ENCODE results near the gene RAB31.

Gene RAB31

DNA sequence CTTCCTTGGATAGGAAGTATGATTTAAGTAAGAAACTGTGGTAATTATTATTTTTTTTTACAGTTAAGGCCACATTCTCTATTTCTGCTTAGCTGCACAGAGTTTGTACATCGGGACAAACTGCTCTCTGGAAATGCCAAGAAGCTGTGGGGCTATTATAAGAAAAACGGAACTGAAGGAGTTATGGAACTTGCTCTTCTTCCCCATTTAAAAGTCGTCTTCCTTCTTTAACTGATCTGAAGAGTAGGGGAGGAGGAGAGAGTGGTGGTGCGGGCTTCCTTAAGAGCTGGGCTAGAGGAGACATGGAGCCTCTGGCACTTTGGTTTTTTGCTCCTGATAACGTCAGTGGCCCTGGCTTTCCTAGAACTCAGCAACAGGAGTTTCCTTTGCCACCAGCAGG, 54.4 kb downstream of the RAB31 start:
- Histone ChIP-seq H2AFZ (ENCODE audit: low read depth, low read length) (no peak overlapping the region), H3K36me3 (ENCODE audit: insufficient read depth, low read length) (no peaks in the 10 kb centered on the region), H3K27ac (ENCODE audit: low read length) (no peak overlapping the region), H3K4me2 (ENCODE audit: insufficient read depth, low read length) (no peak overlapping the region), H3K79me2 (ENCODE audit: insufficient read depth, low read length) (no peaks in the 10 kb centered on the region), H3K4me1 (ENCODE audit: insufficient read depth, low read length) (no peaks in the 10 kb centered on the region), H3K27me3 (ENCODE audit: insufficient read depth, low read length, poor library complexity) (no peaks in the 10 kb centered on the region), H3K9ac (ENCODE audit: low read depth, low read length) (no peak overlapping the region), H4K20me1 (ENCODE audit: insufficient read depth, low read length) (no peaks in the 10 kb centered on the region), H3K9me3 (ENCODE audit: insufficient read depth, low read length, severe bottlenecking) (no peaks in the 10 kb centered on the region), H3K4me3 (ENCODE audit: low read depth in 1 of 2, low read length in 2 of 2) (no peak overlapping the region)
- ATAC-seq (ENCODE audit: insufficient read depth, low read depth), result no peak
- DNase-seq, result no peak
- no peak for TF ChIP-seq EZH2 (IDR thresholded peaks at IDR 0.05; ENCODE audit: borderline replicate concordance, low read depth, low read length, severe bottlenecking)
- TF ChIP-seq, protein P1, sequence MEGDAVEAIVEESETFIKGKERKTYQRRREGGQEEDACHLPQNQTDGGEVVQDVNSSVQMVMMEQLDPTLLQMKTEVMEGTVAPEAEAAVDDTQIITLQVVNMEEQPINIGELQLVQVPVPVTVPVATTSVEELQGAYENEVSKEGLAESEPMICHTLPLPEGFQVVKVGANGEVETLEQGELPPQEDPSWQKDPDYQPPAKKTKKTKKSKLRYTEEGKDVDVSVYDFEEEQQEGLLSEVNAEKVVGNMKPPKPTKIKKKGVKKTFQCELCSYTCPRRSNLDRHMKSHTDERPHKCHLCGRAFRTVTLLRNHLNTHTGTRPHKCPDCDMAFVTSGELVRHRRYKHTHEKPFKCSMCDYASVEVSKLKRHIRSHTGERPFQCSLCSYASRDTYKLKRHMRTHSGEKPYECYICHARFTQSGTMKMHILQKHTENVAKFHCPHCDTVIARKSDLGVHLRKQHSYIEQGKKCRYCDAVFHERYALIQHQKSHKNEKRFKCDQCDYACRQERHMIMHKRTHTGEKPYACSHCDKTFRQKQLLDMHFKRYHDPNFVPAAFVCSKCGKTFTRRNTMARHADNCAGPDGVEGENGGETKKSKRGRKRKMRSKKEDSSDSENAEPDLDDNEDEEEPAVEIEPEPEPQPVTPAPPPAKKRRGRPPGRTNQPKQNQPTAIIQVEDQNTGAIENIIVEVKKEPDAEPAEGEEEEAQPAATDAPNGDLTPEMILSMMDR (IDR thresholded peaks at IDR 0.05; ENCODE audit: borderline replicate concordance, extremely low read depth, low read length, poor library complexity, severe bottlenecking), result no peak

DNA sequence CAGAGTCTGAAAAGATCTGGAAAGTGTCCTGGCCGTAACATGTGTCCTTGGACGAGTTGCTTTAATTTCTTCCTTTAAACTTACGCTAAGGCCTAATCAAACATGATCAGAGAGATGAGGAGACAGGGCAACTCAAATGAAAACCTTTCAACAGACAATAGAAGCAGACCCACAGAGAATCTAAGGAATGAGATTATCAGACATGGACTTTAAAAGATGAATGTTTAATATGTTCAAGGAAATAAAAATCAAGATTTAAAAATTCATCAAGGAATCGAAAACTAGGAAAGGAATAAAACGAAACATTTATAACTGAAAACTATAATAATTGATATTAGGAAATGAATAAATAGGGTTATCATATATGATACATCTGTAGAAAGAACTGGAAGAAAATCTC, 55.1 kb downstream of the RAB31 start:
- H3K4me2 ChIP-seq (ENCODE audit: insufficient read depth, low read length), result no peak overlapping the region
- TF ChIP-seq, protein P1 (IDR thresholded peaks at IDR 0.05; ENCODE audit: borderline replicate concordance, extremely low read depth, low read length, poor library complexity, severe bottlenecking), result no peak
- no peak for TF ChIP-seq EZH2 (IDR thresholded peaks at IDR 0.05; ENCODE audit: borderline replicate concordance, low read depth, low read length, severe bottlenecking)
- H3K4me1 ChIP-seq (ENCODE audit: insufficient read depth, low read length), result no peaks in the 10 kb centered on the region
- H4K20me1 ChIP-seq (ENCODE audit: insufficient read depth, low read length), result no peaks in the 10 kb centered on the region
- H3K36me3 ChIP-seq (ENCODE audit: insufficient read depth, low read length), result no peaks in the 10 kb centered on the region
- ATAC-seq (ENCODE audit: insufficient read depth, low read depth) (no peak), DNase-seq (no peak)
- H3K4me3 ChIP-seq (ENCODE audit: low read depth in 1 of 2, low read length in 2 of 2), result no peak overlapping the region
- H3K9ac ChIP-seq (ENCODE audit: low read depth, low read length), result no peak overlapping the region
- H3K27ac ChIP-seq (ENCODE audit: low read length), result no peak overlapping the region
- no peaks in the 10 kb centered on the region for H3K9me3 ChIP-seq (ENCODE audit: insufficient read depth, low read length, severe bottlenecking)
- no peak overlapping the region for H2AFZ ChIP-seq (ENCODE audit: low read depth, low read length)
- H3K79me2 ChIP-seq (ENCODE audit: insufficient read depth, low read length), result no peaks in the 10 kb centered on the region
- no peaks in the 10 kb centered on the region for H3K27me3 ChIP-seq (ENCODE audit: insufficient read depth, low read length, poor library complexity)

DNA sequence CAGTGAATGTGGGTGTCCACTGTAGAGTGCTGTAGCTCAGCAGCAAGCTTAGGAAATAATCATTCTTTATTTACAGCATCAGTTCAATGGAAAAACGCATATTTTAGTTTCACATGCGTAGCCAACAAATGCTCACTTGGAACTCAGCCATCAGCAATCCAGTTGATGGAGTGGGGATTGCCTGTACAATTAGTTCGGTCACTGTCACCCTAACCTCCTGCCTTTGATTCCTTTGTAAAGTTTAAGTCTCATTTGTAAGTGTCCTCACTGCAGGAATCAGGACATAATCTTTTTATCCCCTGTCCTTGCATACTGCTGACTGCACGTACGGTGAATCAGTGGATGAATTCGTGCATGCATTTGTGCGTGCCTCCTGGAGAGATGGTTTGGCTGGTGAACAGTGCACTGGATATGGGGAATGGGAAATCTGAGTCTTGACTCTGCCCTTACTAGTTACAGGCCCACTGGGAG, 55.9 kb downstream of the RAB31 start:
- no peaks in the 10 kb centered on the region for H3K36me3 ChIP-seq (ENCODE audit: insufficient read depth, low read length)
- no peaks in the 10 kb centered on the region for H3K27me3 ChIP-seq (ENCODE audit: insufficient read depth, low read length, poor library complexity)
- H3K4me1 ChIP-seq (ENCODE audit: insufficient read depth, low read length), result no peaks in the 10 kb centered on the region
- H3K9me3 ChIP-seq (ENCODE audit: insufficient read depth, low read length, severe bottlenecking), result no peaks in the 10 kb centered on the region
- no peak for DNase-seq
- TF ChIP-seq, protein P1 (IDR thresholded peaks at IDR 0.05; ENCODE audit: borderline replicate concordance, extremely low read depth, low read length, poor library complexity, severe bottlenecking), result no peak
- TF ChIP-seq EZH2 (IDR thresholded peaks at IDR 0.05; ENCODE audit: borderline replicate concordance, low read depth, low read length, severe bottlenecking), result no peak
- no peak for ATAC-seq (ENCODE audit: insufficient read depth, low read depth)
- H3K79me2 ChIP-seq (ENCODE audit: insufficient read depth, low read length), result no peaks in the 10 kb centered on the region
- H3K27ac ChIP-seq (ENCODE audit: low read length), result no peak overlapping the region
- H4K20me1 ChIP-seq (ENCODE audit: insufficient read depth, low read length), result no peaks in the 10 kb centered on the region
- H3K4me2 ChIP-seq (ENCODE audit: insufficient read depth, low read length), result no peak overlapping the region
- no peak overlapping the region for H3K9ac ChIP-seq (ENCODE audit: low read depth, low read length)
- no peak overlapping the region for H3K4me3 ChIP-seq (ENCODE audit: low read depth in 1 of 2, low read length in 2 of 2)
- H2AFZ ChIP-seq (ENCODE audit: low read depth, low read length), result no peak overlapping the region

DNA sequence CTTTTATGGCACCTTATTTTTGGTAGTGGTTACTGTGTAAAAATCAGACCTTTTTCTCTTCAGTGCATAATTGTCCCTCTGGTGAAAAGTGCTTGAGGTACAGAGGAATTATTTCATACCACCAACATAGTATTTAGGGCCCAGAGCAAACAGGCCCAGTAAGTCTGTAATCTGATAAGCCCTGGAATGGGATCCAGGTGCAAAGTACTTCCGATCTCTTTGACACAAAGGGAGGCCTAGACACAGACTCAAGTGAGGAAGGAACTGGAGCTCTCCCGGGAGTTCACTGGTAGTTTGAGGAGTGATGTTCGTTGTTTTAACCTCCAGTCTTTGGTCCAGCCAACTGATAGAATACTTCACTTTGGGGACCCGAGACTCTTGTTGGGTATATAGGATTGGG, 57.4 kb downstream of the RAB31 start:
- Histone ChIP-seq H3K79me2 (ENCODE audit: insufficient read depth, low read length) (no peaks in the 10 kb centered on the region), H3K36me3 (ENCODE audit: insufficient read depth, low read length) (no peaks in the 10 kb centered on the region), H2AFZ (ENCODE audit: low read depth, low read length) (no peak overlapping the region), H3K27me3 (ENCODE audit: insufficient read depth, low read length, poor library complexity) (no peaks in the 10 kb centered on the region), H3K27ac (ENCODE audit: low read length) (no peak overlapping the region), H3K4me3 (ENCODE audit: low read depth in 1 of 2, low read length in 2 of 2) (no peak overlapping the region), H3K9ac (ENCODE audit: low read depth, low read length) (no peak overlapping the region), H4K20me1 (ENCODE audit: insufficient read depth, low read length) (no peaks in the 10 kb centered on the region), H3K9me3 (ENCODE audit: insufficient read depth, low read length, severe bottlenecking) (no peaks in the 10 kb centered on the region), H3K4me1 (ENCODE audit: insufficient read depth, low read length) (no peaks in the 10 kb centered on the region), H3K4me2 (ENCODE audit: insufficient read depth, low read length) (no peak overlapping the region)
- TF ChIP-seq, protein P1 (IDR thresholded peaks at IDR 0.05; ENCODE audit: borderline replicate concordance, extremely low read depth, low read length, poor library complexity, severe bottlenecking), result no peak
- TF ChIP-seq EZH2 (IDR thresholded peaks at IDR 0.05; ENCODE audit: borderline replicate concordance, low read depth, low read length, severe bottlenecking), result no peak
- no peak for ATAC-seq (ENCODE audit: insufficient read depth, low read depth)
- no peak for DNase-seq

Data from DND-41 (cell line).